Measurements from ENCODE around the gene ADGRB3. TPM values are rescaled to one million over a fixed set of nuclear protein-coding genes. Genes with fewer than 3 reads are reported as not detected.

Gene ADGRB3
- polyA plus RNA-seq, 2 of the 4 experiments (the other 2 are of a cell fraction) = not detected

DNA sequence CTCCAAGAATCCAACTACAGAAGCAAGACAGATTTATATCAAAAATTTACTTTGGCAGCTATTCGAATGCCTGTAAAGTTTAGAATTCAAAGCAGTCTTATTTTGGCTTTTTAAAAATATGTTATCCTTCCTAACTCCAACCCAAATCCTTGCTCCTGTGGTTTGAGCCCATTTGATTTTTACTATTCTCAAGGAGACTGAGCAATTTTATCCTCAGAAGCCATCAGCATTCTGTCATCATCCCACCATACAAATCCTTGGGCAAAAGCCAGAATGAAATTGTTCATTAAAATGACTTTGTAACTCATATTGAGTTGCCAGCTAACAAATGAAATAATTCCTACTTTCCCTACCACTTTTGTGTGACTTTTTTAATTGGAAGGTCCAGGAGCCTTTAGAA, 392.8 kb downstream of the ADGRB3 start:
- 50% methylated on average over 1 of the region's 1 CpG for WGBS (ENCODE audit: missing lambda C conversion rate)
- DNase-seq (ENCODE audit: low read depth in 1 of 2, low spot score in 1 of 2) = no peak
- no peak overlapping the region for H3K4me2 ChIP-seq
- POLR2A ChIA-PET = no interaction called here
- H3K4me1 ChIP-seq = no peaks in the 10 kb centered on the region
- TF ChIP-seq KDM5A (IDR thresholded peaks at IDR 0.05) = no peak
- no peak for TF ChIP-seq RARB (CRISPR knock-in tag; IDR thresholded peaks at IDR 0.05)
- no peak for TF ChIP-seq POLR2AphosphoS2 (conservative IDR thresholded peaks at IDR 0.05; ENCODE audit: low read length)
- no peak for TF ChIP-seq RAD21 (conservative IDR thresholded peaks at IDR 0.05 in 1 of 2, IDR thresholded peaks at IDR 0.05 in 1 of 2)
- no peak for TF ChIP-seq CBX8 (IDR thresholded peaks at IDR 0.05)
- TF ChIP-seq BHLHE40 (IDR thresholded peaks at IDR 0.05; ENCODE audit: low read depth, low read length) = no peak
- no peak for TF ChIP-seq CEBPB (IDR thresholded peaks at IDR 0.05)
- TF ChIP-seq ZC3H11A (IDR thresholded peaks at IDR 0.05) = no peak
- TF ChIP-seq CHD2 (IDR thresholded peaks at IDR 0.05; ENCODE audit: low read length, partially characterized antibody) = no peak
- TF ChIP-seq NFE2L2 (conservative IDR thresholded peaks at IDR 0.05; ENCODE audit: low read length) = no peak
- TF ChIP-seq, protein P1, sequence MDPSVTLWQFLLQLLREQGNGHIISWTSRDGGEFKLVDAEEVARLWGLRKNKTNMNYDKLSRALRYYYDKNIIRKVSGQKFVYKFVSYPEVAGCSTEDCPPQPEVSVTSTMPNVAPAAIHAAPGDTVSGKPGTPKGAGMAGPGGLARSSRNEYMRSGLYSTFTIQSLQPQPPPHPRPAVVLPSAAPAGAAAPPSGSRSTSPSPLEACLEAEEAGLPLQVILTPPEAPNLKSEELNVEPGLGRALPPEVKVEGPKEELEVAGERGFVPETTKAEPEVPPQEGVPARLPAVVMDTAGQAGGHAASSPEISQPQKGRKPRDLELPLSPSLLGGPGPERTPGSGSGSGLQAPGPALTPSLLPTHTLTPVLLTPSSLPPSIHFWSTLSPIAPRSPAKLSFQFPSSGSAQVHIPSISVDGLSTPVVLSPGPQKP (IDR thresholded peaks at IDR 0.05; ENCODE audit: low read depth, low read length) = no peak
- no peak for TF ChIP-seq FOSL2 (IDR thresholded peaks at IDR 0.05)
- no peak for TF ChIP-seq FOSL2 (CRISPR knock-in tag; IDR thresholded peaks at IDR 0.05)
- TF ChIP-seq MAFK (IDR thresholded peaks at IDR 0.05; ENCODE audit: partially characterized antibody) = no peak
- TF ChIP-seq, protein P2, sequence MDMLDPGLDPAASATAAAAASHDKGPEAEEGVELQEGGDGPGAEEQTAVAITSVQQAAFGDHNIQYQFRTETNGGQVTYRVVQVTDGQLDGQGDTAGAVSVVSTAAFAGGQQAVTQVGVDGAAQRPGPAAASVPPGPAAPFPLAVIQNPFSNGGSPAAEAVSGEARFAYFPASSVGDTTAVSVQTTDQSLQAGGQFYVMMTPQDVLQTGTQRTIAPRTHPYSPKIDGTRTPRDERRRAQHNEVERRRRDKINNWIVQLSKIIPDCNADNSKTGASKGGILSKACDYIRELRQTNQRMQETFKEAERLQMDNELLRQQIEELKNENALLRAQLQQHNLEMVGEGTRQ (IDR thresholded peaks at IDR 0.05) = no peak
- no peaks in the 10 kb centered on the region for H3K9me3 ChIP-seq
- no peak for FAIRE-seq
- no peak overlapping the region for H3K27ac ChIP-seq
- no peak overlapping the region for H3K4me3 ChIP-seq
- ATAC-seq = no peak
- CTCF ChIA-PET = no interaction called here

DNA sequence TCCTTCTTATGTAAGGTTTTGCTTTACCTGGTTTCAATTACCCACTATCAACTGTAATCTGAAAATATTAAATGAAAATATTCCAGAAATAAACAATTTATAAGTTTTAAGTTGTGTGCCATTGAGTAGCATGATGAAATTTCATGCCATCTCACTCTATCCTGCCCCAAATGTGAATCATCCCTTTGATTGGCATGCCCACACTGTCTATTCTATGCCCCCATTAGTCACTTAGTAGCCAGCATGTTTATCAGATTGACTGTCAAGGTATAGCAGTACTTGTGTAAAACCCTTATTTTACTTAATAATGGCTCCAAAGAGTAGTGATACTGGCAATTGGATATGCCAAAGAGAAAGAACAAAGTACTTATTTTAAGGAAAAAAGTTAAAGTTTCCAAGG, 403.8 kb downstream of the ADGRB3 start:
- ChIA-PET POLR2A (no interaction called here), CTCF (no interaction called here)
- H3K4me2 ChIP-seq = no peak overlapping the region
- TF ChIP-seq POLR2AphosphoS2 (conservative IDR thresholded peaks at IDR 0.05; ENCODE audit: low read length) (no peak), NPAS2 (CRISPR knock-in tag; IDR thresholded peaks at IDR 0.05; ENCODE audit: borderline replicate concordance) (no peak), FOSB (CRISPR knock-in tag; IDR thresholded peaks at IDR 0.05) (no peak), KDM1A (IDR thresholded peaks at IDR 0.05; ENCODE audit: low read depth) (no peak), RCOR1 (IDR thresholded peaks at IDR 0.05; ENCODE audit: low read depth, low read length) (no peak), FOXS1 (CRISPR knock-in tag; IDR thresholded peaks at IDR 0.05) (no peak), RAD21 (conservative IDR thresholded peaks at IDR 0.05 in 1 of 2, IDR thresholded peaks at IDR 0.05 in 1 of 2) (no peak), BHLHE40 (IDR thresholded peaks at IDR 0.05; ENCODE audit: low read depth, low read length) (no peak)
- TF ChIP-seq, protein P2 (IDR thresholded peaks at IDR 0.05) = no peak
- TF ChIP-seq, protein P3, sequence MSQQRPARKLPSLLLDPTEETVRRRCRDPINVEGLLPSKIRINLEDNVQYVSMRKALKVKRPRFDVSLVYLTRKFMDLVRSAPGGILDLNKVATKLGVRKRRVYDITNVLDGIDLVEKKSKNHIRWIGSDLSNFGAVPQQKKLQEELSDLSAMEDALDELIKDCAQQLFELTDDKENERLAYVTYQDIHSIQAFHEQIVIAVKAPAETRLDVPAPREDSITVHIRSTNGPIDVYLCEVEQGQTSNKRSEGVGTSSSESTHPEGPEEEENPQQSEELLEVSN (IDR thresholded peaks at IDR 0.05; ENCODE audit: borderline replicate concordance, low read depth) = no peak
- TF ChIP-seq, protein P4, sequence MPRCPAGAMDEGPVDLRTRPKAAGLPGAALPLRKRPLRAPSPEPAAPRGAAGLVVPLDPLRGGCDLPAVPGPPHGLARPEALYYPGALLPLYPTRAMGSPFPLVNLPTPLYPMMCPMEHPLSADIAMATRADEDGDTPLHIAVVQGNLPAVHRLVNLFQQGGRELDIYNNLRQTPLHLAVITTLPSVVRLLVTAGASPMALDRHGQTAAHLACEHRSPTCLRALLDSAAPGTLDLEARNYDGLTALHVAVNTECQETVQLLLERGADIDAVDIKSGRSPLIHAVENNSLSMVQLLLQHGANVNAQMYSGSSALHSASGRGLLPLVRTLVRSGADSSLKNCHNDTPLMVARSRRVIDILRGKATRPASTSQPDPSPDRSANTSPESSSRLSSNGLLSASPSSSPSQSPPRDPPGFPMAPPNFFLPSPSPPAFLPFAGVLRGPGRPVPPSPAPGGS (IDR thresholded peaks at IDR 0.05) = no peak
- no peaks in the 10 kb centered on the region for H3K9me3 ChIP-seq
- no peaks in the 10 kb centered on the region for H3K4me1 ChIP-seq
- ATAC-seq (no peak), FAIRE-seq (no peak), DNase-seq (ENCODE audit: low read depth in 1 of 2, low spot score in 1 of 2) (no peak)
- H3K27ac ChIP-seq = no peak overlapping the region
- H3K4me3 ChIP-seq = no peak overlapping the region

Data from A549 (cell line).